Measurements from ENCODE around the gene MMP7.

MMP7 gene

GRCh38 chr11:102530558-102530957 is at the start of gene MMP7:
MMP7 (minus strand) TSS chr11:102530747; CDS start chr11:102530700, 47 bp downstream.
- DNase-seq: no peak

GRCh38 chr11:102577723-102578122 is 47.2 kb upstream of the MMP7 start:
- no peak for DNase-seq

- DNase-seq: no peak
Observed at GRCh38 chr11:102577182-102577581, 46.6 kb upstream of the MMP7 start.

- DNase-seq: no peak
Observed at GRCh38 chr11:102576350-102576749, 45.8 kb upstream of the MMP7 start.

- no peak for DNase-seq
Observed at GRCh38 chr11:102575012-102575411, 44.5 kb upstream of the MMP7 start.

- no peak for DNase-seq
Observed at GRCh38 chr11:102573851-102574250, 43.3 kb upstream of the MMP7 start.

GRCh38 chr11:102572554-102573220 is 42.1 kb upstream of the MMP7 start:
- no peak for DNase-seq

GRCh38 chr11:102568851-102569250 is 38.3 kb upstream of the MMP7 start:
- no peak for DNase-seq

- DNase-seq: no peak
Observed at GRCh38 chr11:102566112-102566511, 35.6 kb upstream of the MMP7 start.

GRCh38 chr11:102564110-102564509 is 33.6 kb upstream of the MMP7 start:
- no peak for DNase-seq

- no peak for DNase-seq
Observed at GRCh38 chr11:102561636-102562035, 31.1 kb upstream of the MMP7 start.

- no peak for DNase-seq
Observed at GRCh38 chr11:102560555-102561011, 30.0 kb upstream of the MMP7 start.

- DNase-seq: no peak
Observed at GRCh38 chr11:102559839-102560238, 29.3 kb upstream of the MMP7 start.

- DNase-seq: no peak
Observed at GRCh38 chr11:102555091-102555490, 24.5 kb upstream of the MMP7 start.

- DNase-seq: no peak
Observed at GRCh38 chr11:102553835-102554282, 23.3 kb upstream of the MMP7 start.

GRCh38 chr11:102552447-102553194 is 22.1 kb upstream of the MMP7 start:
- DNase-seq: peak; percentile 69

- no peak for DNase-seq
Observed at GRCh38 chr11:102552020-102552419, 21.5 kb upstream of the MMP7 start.

GRCh38 chr11:102551169-102551781 is 20.7 kb upstream of the MMP7 start:
- DNase-seq: no peak

GRCh38 chr11:102546923-102547471 is 16.4 kb upstream of the MMP7 start:
- no peak for DNase-seq

- DNase-seq: no peak
Observed at GRCh38 chr11:102546427-102546826, 15.9 kb upstream of the MMP7 start.

GRCh38 chr11:102545701-102546100 is 15.2 kb upstream of the MMP7 start:
- no peak for DNase-seq

- DNase-seq: no peak
Observed at GRCh38 chr11:102544594-102544993, 14.0 kb upstream of the MMP7 start.

- DNase-seq: no peak
Observed at GRCh38 chr11:102539567-102539966, 9.0 kb upstream of the MMP7 start.

- no peak for DNase-seq
Observed at GRCh38 chr11:102538932-102539331, 8.4 kb upstream of the MMP7 start.

All from T1000 (cell line).